ENCODE measurements around the gene NCOA4.

DNA sequence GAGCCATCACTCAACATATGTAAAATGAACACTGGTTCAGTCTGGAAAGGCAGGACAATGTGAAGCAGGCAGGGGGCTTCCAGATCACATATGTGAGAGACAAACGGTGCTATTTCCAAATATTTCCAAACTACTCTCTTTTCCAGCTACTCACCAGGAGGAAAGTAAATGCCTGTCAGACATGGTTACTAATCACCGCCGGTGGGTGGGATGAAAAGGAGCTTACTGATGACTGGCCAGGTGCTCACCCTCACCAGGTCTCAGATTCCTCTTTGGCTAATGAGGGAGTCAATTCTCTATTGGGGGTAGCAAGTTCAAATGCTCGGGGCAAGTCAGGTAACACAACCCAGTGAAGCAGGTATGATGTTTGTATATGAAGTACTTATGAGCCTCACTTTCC lies 25.3 kb upstream of the NCOA4 start:
- TF ChIP-seq POLR2A (IDR thresholded peaks at IDR 0.05), result no peak
- TF ChIP-seq, protein P1, sequence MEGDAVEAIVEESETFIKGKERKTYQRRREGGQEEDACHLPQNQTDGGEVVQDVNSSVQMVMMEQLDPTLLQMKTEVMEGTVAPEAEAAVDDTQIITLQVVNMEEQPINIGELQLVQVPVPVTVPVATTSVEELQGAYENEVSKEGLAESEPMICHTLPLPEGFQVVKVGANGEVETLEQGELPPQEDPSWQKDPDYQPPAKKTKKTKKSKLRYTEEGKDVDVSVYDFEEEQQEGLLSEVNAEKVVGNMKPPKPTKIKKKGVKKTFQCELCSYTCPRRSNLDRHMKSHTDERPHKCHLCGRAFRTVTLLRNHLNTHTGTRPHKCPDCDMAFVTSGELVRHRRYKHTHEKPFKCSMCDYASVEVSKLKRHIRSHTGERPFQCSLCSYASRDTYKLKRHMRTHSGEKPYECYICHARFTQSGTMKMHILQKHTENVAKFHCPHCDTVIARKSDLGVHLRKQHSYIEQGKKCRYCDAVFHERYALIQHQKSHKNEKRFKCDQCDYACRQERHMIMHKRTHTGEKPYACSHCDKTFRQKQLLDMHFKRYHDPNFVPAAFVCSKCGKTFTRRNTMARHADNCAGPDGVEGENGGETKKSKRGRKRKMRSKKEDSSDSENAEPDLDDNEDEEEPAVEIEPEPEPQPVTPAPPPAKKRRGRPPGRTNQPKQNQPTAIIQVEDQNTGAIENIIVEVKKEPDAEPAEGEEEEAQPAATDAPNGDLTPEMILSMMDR (IDR thresholded peaks at IDR 0.05), result no peak
